GM19035 (cell line): ENCODE results near the gene OMG.
"Not testable (repeated sequence)": the region's sequence is repeated elsewhere in the genome, so short reads cannot be mapped to it uniquely, and the experiment has no call there.

Experiments
- ATAC-seq: cut with Tn5 transposase; IDR thresholded peaks from one replicate; pipeline ENCODE4 v1.9.1; 2021; ENCODE audit not compliant: unreplicated experiment

The OMG gene

GRCh38 chr17:31308372-31309334 lies 11.6 kb upstream of the OMG start:
- ATAC-seq: no peak

DNA sequence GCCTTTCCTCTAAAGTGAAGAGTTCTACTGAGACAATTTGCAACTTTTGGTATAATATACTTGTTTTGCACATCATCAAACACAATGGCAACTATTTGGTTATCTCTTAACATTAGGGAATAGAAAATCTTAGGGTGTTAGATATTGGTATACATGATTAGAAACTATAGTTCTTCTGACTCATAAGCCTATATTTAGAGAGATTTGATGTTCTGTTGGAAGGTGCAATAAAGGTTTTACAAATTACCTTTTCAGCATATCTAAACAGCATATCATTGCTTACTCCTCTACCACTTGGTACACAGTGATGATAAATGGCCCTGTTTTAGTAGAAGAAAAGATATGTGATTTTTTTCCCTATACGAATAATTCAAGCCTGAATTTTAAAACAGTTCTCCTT lies 10.6 kb upstream of the OMG start:
- ATAC-seq: no peak

DNA sequence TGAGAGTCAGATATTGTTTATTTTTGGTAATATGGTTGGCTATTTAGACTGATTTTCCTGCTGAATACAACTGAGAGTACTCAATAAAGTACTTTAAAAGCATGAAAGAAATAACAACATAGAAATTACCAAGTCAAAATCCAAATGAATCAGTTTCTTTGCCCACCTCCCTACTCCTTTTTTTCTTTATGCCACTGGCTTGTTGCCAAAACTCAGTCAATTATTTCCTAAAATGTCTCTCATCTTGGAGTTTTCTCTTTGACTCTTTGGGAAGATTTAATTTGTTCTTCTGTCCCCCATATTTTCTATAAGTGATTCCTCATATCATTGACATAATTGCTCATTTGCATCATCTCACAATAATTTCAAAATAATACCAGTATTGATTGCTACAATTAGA lies 2.6 kb upstream of the OMG start:
- no peak for ATAC-seq

- ATAC-seq: no peak
These were observed 897 bp downstream of the OMG start for GRCh38 chr17:31296142-31296541.

GRCh38 chr17:31295489-31295871 lies 1.6 kb downstream of the OMG start:
- ATAC-seq: no peak

GRCh38 chr17:31294820-31295488 lies 2.1 kb downstream of the OMG start:
- no peak for ATAC-seq

- no peak for ATAC-seq
These were observed 2.8 kb downstream of the OMG start for GRCh38 chr17:31294231-31294630.

GRCh38 chr17:31293581-31293980 lies 3.5 kb downstream of the OMG start:
- ATAC-seq: no peak

DNA sequence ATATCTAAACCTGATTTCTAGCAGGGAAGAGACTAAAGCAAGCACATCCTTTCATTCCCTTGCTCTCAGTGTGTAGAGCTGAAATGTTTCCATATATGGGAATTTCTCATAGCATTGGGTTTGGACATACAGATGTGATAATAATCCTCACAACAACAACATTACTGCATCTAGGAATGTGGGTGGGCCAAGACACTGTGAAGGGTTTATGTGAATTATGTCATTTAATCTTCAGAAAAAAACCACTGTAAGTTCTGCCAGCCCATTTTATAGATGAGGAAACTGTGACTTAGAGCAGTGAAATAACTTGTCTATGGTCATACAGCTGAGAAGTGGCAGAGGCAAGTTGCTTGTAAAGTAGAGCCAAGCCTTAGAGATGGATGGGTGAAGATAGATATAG lies 5.2 kb downstream of the OMG start:
- ATAC-seq: no peak

DNA sequence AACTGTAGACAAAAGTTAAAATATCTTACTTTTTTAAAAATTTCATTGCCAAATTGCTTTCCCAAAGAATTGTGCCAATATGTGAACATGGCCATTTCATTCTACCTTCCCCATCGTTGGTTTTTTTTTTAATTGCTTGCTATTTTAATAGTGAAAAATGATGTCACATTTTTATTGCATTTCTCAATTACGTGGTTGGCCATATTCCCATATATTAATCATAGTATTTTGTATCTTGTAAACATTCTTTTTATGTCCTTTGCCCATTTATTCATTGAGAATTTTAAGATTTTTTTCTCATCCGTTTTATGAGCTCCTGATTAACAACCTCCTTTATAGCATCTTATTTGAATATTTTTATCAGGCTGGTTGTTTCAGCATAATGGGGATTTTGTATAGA lies 7.2 kb downstream of the OMG start:
- no peak for ATAC-seq

- ATAC-seq: not testable (repeated sequence)
These were observed 9.1 kb downstream of the OMG start for GRCh38 chr17:31287932-31288331.

- no peak for ATAC-seq
These were observed 10.5 kb downstream of the OMG start for GRCh38 chr17:31286587-31286986.

DNA sequence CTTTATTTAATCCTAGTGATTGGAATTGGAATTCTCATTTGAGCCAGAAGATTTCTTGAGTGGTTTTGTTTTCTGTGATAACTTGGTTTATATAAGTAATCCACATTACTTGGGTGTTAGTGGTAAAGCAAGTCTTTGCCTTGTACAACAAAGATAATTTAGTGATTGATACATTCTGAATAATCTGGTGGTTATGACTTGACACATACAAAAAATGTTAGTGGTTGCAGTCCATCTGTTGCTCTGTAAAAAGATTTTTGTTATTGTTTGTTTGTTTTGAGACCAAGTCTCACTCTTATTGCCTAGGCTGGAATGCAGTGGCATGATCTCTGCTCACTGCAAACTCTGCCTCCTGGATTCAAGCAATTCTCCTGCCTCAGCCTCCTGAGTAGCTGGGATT lies 13.2 kb downstream of the OMG start:
- no peak for ATAC-seq

GRCh38 chr17:31281061-31281460 lies 16.0 kb downstream of the OMG start:
- no peak for ATAC-seq

DNA sequence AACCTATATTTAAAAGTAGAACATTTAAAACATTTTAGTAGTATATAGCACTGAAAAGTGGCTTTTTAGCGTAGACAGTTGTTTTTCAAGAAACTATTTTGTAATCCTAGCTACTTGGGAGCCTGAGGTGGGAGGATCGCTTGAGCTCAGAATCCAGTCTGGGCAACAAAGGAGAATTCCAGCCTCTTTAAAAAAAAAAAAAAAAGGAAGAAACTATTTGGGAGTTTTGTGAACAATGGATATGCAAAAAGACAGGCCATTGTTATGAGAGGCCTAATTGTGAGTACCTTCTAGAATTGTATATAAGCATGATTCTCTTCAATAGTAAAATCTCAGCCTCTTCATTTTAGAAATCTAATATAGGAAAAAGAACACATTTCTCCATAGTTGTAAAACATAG lies 17.6 kb downstream of the OMG start:
- ATAC-seq: no peak

- no peak for ATAC-seq
These were observed 21.9 kb downstream of the OMG start for GRCh38 chr17:31275116-31275515.

DNA sequence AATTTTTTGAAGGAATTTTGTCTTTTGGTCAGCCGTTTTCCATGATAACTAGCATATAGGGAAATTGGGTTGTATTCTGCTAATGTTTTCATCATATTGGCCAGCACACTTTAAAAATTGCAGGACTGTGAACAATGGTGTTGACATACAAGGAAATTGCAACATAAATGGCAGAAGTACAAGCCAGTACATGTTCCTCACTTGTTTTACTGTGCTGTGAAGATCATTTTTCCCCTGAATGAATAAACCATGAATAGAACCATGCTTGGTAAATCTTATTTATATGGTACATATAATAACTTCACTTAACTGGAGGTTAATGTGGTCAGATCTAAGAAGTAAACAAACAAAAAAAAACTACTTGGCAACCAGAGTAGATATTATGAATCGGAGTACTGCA lies 22.8 kb downstream of the OMG start:
- ATAC-seq: no peak

DNA sequence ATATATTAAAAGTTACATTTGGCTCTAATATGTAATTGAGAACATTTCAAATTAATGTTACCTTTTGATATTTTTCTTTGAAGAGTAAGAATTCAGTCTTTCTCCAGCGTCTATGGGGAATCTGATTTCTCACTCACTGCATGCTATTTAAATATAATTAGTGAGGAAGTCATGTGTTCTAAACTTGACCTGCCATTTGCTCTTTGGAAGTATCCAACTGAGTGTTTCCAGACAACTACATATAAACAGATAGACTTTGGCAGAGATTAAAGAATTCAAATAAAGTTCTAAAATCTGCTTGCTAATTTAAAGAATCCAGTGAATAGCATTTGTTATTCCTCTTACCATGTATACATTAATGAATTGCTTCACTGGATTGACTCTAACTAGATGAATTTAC lies 23.5 kb downstream of the OMG start:
- ATAC-seq: no peak

DNA sequence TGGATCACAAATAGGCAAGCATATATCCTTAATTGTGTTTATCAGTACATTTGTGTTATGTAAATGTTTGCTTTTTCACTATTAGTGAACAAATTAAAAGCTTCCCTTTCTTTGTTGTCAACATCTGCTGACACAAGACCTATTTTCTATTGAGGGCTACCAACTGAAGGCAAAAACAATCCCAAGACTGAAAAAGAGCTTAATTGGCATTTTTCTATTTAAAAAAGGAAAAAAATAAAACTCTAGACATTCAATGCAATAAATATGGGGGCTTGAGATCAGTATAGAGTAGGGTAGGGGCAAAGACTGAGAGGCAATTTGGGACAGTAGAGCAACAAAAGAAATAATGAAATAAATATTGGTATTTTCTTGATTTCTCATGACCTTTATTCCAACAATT lies 24.2 kb downstream of the OMG start:
- no peak for ATAC-seq

GRCh38 chr17:31272236-31272635 lies 24.8 kb downstream of the OMG start:
- ATAC-seq: no peak

- no peak for ATAC-seq
These were observed 27.5 kb downstream of the OMG start for GRCh38 chr17:31269578-31269983.

GRCh38 chr17:31269036-31269577 lies 27.9 kb downstream of the OMG start:
- no peak for ATAC-seq
